K562 (cell line): Measurements from ENCODE around the gene RSPH1.

ENCODE experiments used
- CHD2 ChIP-seq: IDR thresholded peaks from 2 replicates; pipeline ENCODE4 v1.6.1; 2011; ENCODE audit warnings: low read depth, low read length
- KAT8 ChIP-seq: fragments of 450-650 bp; IDR thresholded peaks from 2 replicates; pipeline ENCODE4 v1.6.1; 2016; ENCODE audit warnings: low read depth, mild to moderate bottlenecking
- MCM7 ChIP-seq, 2 experiments: fragments of 450-650 bp; IDR thresholded peaks; 2 replicates each; pipeline ENCODE4 v1.6.1; 2016 to 2018
- POLR2A ChIP-seq: fragments of 450-650 bp; conservative IDR thresholded peaks from 2 replicates; pipeline ENCODE4 v1.6.1; 2016
- SAFB2 ChIP-seq: fragments of 200-400 bp; formaldehyde crosslinking; IDR thresholded peaks from 2 replicates; pipeline ENCODE4 v1.6.1; 2018; ENCODE audit warnings: borderline replicate concordance, low read length, low read depth, moderate library complexity; ENCODE audit not compliant: severe bottlenecking
- ZNF197 ChIP-seq: fragments of 200-800 bp; sonication (Bioruptor generic); IDR thresholded peaks from 2 replicates; pipeline ENCODE4 v1.6.1; 2016; ENCODE audit warnings: low read depth, missing genetic modification characterization, missing compliant biosample characterization

- no peak for TF ChIP-seq POLR2A
- TF ChIP-seq ZNF197 (CRISPR knock-in tag): no peak
- no peak for TF ChIP-seq MCM7 (IDR thresholded peaks at IDR 0.05)
- no peak for TF ChIP-seq KAT8
- TF ChIP-seq CHD2: no peak
- no peak for TF ChIP-seq SAFB2
Measured at GRCh38 chr21:42512346-42513034, 16.5 kb upstream of the RSPH1 start.
